ENCODE data around the gene PADI3. TPM values are rescaled to one million over a fixed set of nuclear protein-coding genes. Genes with fewer than 3 reads are reported as not detected.

The PADI3 gene
- total RNA-seq, 1 experiment from 2014 or later = 2.5 TPM

- H3K18ac ChIP-seq (ENCODE audit: insufficient read length, low read depth, low read length) = peak within 1 kb of the TSS; percentile 67
- H4K20me1 ChIP-seq (ENCODE audit: control insufficient read depth, insufficient read depth, insufficient read length) = no peaks in the 10 kb centered on the region
- no peak within 1 kb of the TSS for H3K4me2 ChIP-seq (ENCODE audit: insufficient read depth, insufficient read length, low read length)
- Mint-ChIP-seq H3K27ac (peak within 1 kb of the TSS in 1 of 3 experiments; percentile 77; a peak in 2 of 7 replicates), H3K9me3 (peaks cover under 1 to 1% of the 10 kb centered on the region in 2 experiments; a peak in 4 of 5 replicates), H3K36me3 (ENCODE audit: insufficient read depth in 1 of 3, low read depth in 3 of 3) (peaks cover 0 to 2% (median under 1%) of the 10 kb centered on the region in 3 experiments; a peak in 4 of 7 replicates), H3K4me1 (peaks cover 41 to 51% of the 10 kb centered on the region in 2 experiments), H3K27me3 (ENCODE audit: low read depth) (peaks cover 3% of the 10 kb centered on the region), H3K4me3 (no peak within 1 kb of the TSS; a peak in 1 of 5 replicates)
- TF ChIP-seq CTCF (conservative IDR thresholded peaks at IDR 0.05) = no peak
- no peak within 1 kb of the TSS for H3K9ac ChIP-seq (ENCODE audit: extremely low read depth, insufficient read length, low read length)
- H2AFZ ChIP-seq (ENCODE audit: low read length) = no peak within 1 kb of the TSS
- no peak for DNase-seq
- H3K23me2 ChIP-seq (ENCODE audit: insufficient read length, low read depth, low read length, poor library complexity, severe bottlenecking) = no peaks in the 10 kb centered on the region
- H3K27ac ChIP-seq (ENCODE audit: insufficient read length, low read depth, low read length) = no peak within 1 kb of the TSS
- no peak within 1 kb of the TSS for H2BK20ac ChIP-seq (ENCODE audit: low read depth, low read length, poor library complexity, severe bottlenecking)
- no peak within 1 kb of the TSS for H3K14ac ChIP-seq (ENCODE audit: insufficient read depth, low read length)
- no peak within 1 kb of the TSS for H4K5ac ChIP-seq (ENCODE audit: insufficient read length, low read depth, low read length)
- H3K79me2 ChIP-seq (ENCODE audit: insufficient read depth, low read length) = no peaks in the 10 kb centered on the region
- no peak within 1 kb of the TSS for H2BK12ac ChIP-seq (ENCODE audit: insufficient read length, low read depth, low read length)
- no peaks in the 10 kb centered on the region for H3K79me1 ChIP-seq (ENCODE audit: insufficient read depth, low read depth, low read length, poor library complexity, severe bottlenecking)
- H4K8ac ChIP-seq (replicated peaks; ENCODE audit: insufficient read length, low read depth, low read length) = no peak within 1 kb of the TSS
- WGBS (ENCODE audit: extremely low coverage, insufficient read length, low lambda C conversion rate) = no CpG with 5 or more reads among the region's 8 CpGs
- H4K91ac ChIP-seq (ENCODE audit: insufficient read length, low read depth, low read length) = no peak within 1 kb of the TSS
- peaks cover under 1% of the 10 kb centered on the region for H3K9me3 ChIP-seq (ENCODE audit: control insufficient read depth, low read depth, low read length)
- peaks cover 3% of the 10 kb centered on the region; the same call in 1 of the 2 replicates for H3K4me1 ChIP-seq (ENCODE audit: insufficient read depth, low read length)
- no peak within 1 kb of the TSS for H3K4ac ChIP-seq (ENCODE audit: low read depth, low read length)
- H3K56ac ChIP-seq (ENCODE audit: insufficient read length, low read depth, low read length) = no peak within 1 kb of the TSS
- H3K27me3 ChIP-seq (ENCODE audit: insufficient read depth, low read length) = no peaks in the 10 kb centered on the region
- no peak within 1 kb of the TSS for H2BK15ac ChIP-seq (ENCODE audit: low read depth, low read length)
- H2AK5ac ChIP-seq (ENCODE audit: insufficient read length, low read length) = no peak within 1 kb of the TSS
- no peak within 1 kb of the TSS for H3T11ph ChIP-seq (ENCODE audit: low read length)
- H2BK5ac ChIP-seq (ENCODE audit: insufficient read length, low read length) = no peak within 1 kb of the TSS
- no peak within 1 kb of the TSS for H2BK120ac ChIP-seq (ENCODE audit: low read depth, low read length, poor library complexity, severe bottlenecking)
- no peak within 1 kb of the TSS for H3K23ac ChIP-seq (ENCODE audit: insufficient read length, low read depth, low read length)
Measured at GRCh38 chr1:17307946-17308345, 59.0 kb downstream of the PADI3 start, which contains the start of gene PADI4. Gene PADI4, plus strand, starts transcription at chr1:17308197. Its CDS starts 26 bp downstream, at chr1:17308223.

All from H9 (cell line).